ENCODE results near the gene UNK. TPM values are rescaled to one million over a fixed set of nuclear protein-coding genes. Genes with fewer than 3 reads are reported as not detected.
A peak's percentile ranks its signal among the peaks of the same experiment; 100 is the strongest.

Gene UNK
- total and polyA plus RNA-seq, 2 of the 13 experiments (the other 11 are each of a cell fraction or from before 2014, with no cell fraction given) = 31.6 to 33.0 TPM

- TF ChIP-seq FOXP4 (CRISPR knock-in tag; IDR thresholded peaks at IDR 0.05) = peak; percentile 81
- peak; percentile 93 for TF ChIP-seq POGK (CRISPR knock-in tag; conservative IDR thresholded peaks at IDR 0.05)
- peak; percentile 85 for TF ChIP-seq ZNF552 (CRISPR knock-in tag; IDR thresholded peaks at IDR 0.05; ENCODE audit: borderline replicate concordance)
- TF ChIP-seq ONECUT2 (CRISPR knock-in tag; IDR thresholded peaks at IDR 0.05) = no peak
- peak; percentile 85; the same call in 1 of the 2 replicates for TF ChIP-seq KLF9 (CRISPR knock-in tag; IDR thresholded peaks at IDR 0.05; ENCODE audit: low read depth)
- no peak for TF ChIP-seq ZNF660 (CRISPR knock-in tag; IDR thresholded peaks at IDR 0.05; ENCODE audit: borderline replicate concordance, low read depth)
- TF ChIP-seq SNAPC2 (CRISPR knock-in tag; IDR thresholded peaks at IDR 0.05) = 0 out of 2 replicates have a peak, but pooled peaks have one; percentile 31
- TF ChIP-seq REL (CRISPR knock-in tag; conservative IDR thresholded peaks at IDR 0.05) = 0 out of 2 replicates have a peak, but pooled peaks have one; percentile 14
- TF ChIP-seq SMAD9 (CRISPR knock-in tag; IDR thresholded peaks at IDR 0.05) = no peak; the same call in 1 of the 2 replicates
- no peak for TF ChIP-seq ZMYM3 (CRISPR knock-in tag; IDR thresholded peaks at IDR 0.05)
- TF ChIP-seq ZNF652 (CRISPR knock-in tag; IDR thresholded peaks at IDR 0.05; ENCODE audit: borderline replicate concordance, low read depth) = 0 out of 2 replicates have a peak, but pooled peaks have one; percentile 39
- peak; percentile 86 for TF ChIP-seq MED8 (CRISPR knock-in tag; IDR thresholded peaks at IDR 0.05; ENCODE audit: insufficient replicate concordance)
- TF ChIP-seq HOXA5 (CRISPR knock-in tag; IDR thresholded peaks at IDR 0.05) = peak; percentile 90
- peak; percentile 93 for TF ChIP-seq ZNF335 (CRISPR knock-in tag; IDR thresholded peaks at IDR 0.05)
- no peak for TF ChIP-seq PLRG1 (conservative IDR thresholded peaks at IDR 0.05)
- TF ChIP-seq ZNF704 (CRISPR knock-in tag; IDR thresholded peaks at IDR 0.05; ENCODE audit: borderline replicate concordance) = peak; percentile 42; the same call in 1 of the 2 replicates
- peak; percentile 100 for TF ChIP-seq HNRNPLL (IDR thresholded peaks at IDR 0.05; ENCODE audit: low read depth, low read length, poor library complexity, severe bottlenecking)
- TF ChIP-seq ATF7-NPFF (CRISPR knock-in tag; IDR thresholded peaks at IDR 0.05; ENCODE audit: low read depth) = peak; percentile 79; the same call in 1 of the 2 replicates
- TF ChIP-seq KLF6 (CRISPR knock-in tag; IDR thresholded peaks at IDR 0.05) = peak; percentile 88; the same call in 1 of the 2 replicates
- TF ChIP-seq ATF5 (CRISPR knock-in tag; IDR thresholded peaks at IDR 0.05; ENCODE audit: low read depth) = 0 out of 2 replicates have a peak, but pooled peaks have one; percentile 70
Measured at GRCh38 chr17:75855310-75856061, 70.9 kb downstream of the UNK start, which contains the start of gene WBP2 (continued).

Data from HepG2 (cell line).